ENCODE results near the gene COX20. TPM values are rescaled to one million over a fixed set of nuclear protein-coding genes. Genes with fewer than 3 reads are reported as not detected.
A peak's percentile ranks its signal among the peaks of the same experiment; 100 is the strongest.

COX20 gene
- total and polyA plus RNA-seq, 2 of the 13 experiments (the other 11 are each of a cell fraction or from before 2014, with no cell fraction given), result 34.4 to 95.8 TPM

- TF ChIP-seq SP1 (IDR thresholded peaks at IDR 0.05) (no peak), SP1 (CRISPR knock-in tag; IDR thresholded peaks at IDR 0.05) (no peak), ZNF550 (CRISPR knock-in tag; IDR thresholded peaks at IDR 0.05; ENCODE audit: borderline replicate concordance) (no peak), RAD21 (CRISPR knock-in tag; IDR thresholded peaks at IDR 0.05) (peak; percentile 30), CTCF (CRISPR knock-in tag; IDR thresholded peaks at IDR 0.05) (peak; percentile 89), ARNT (IDR thresholded peaks at IDR 0.05) (no peak), SOX5 (CRISPR knock-in tag; IDR thresholded peaks at IDR 0.05; ENCODE audit: borderline replicate concordance) (0 out of 2 replicates have a peak, but pooled peaks have one; percentile 22), MXI1 (IDR thresholded peaks at IDR 0.05; ENCODE audit: borderline replicate concordance, low read depth, low read length) (0 out of 3 replicates have a peak, but pooled peaks have one; percentile 4), NFKBIZ (CRISPR knock-in tag; IDR thresholded peaks at IDR 0.05) (no peak), ZBTB38 (CRISPR knock-in tag; IDR thresholded peaks at IDR 0.05) (no peak), ZNF713 (CRISPR knock-in tag; IDR thresholded peaks at IDR 0.05) (no peak), SRSF4 (IDR thresholded peaks at IDR 0.05; ENCODE audit: low read depth, low read length, poor library complexity, severe bottlenecking) (no peak), XBP1 (CRISPR knock-in tag; IDR thresholded peaks at IDR 0.05) (no peak), ZNF598 (CRISPR knock-in tag; IDR thresholded peaks at IDR 0.05; ENCODE audit: borderline replicate concordance) (no peak)
- TF ChIP-seq, protein P1, sequence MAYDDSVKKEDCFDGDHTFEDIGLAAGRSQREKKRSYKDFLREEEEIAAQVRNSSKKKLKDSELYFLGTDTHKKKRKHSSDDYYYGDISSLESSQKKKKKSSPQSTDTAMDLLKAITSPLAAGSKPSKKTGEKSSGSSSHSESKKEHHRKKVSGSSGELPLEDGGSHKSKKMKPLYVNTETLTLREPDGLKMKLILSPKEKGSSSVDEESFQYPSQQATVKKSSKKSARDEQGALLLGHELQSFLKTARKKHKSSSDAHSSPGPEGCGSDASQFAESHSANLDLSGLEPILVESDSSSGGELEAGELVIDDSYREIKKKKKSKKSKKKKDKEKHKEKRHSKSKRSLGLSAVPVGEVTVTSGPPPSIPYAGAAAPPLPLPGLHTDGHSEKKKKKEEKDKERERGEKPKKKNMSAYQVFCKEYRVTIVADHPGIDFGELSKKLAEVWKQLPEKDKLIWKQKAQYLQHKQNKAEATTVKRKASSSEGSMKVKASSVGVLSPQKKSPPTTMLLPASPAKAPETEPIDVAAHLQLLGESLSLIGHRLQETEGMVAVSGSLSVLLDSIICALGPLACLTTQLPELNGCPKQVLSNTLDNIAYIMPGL (CRISPR knock-in tag; IDR thresholded peaks at IDR 0.05; ENCODE audit: borderline replicate concordance in 1 of 2, low read depth in 1 of 2), result peak in 1 of 2 experiments; percentile 41; a peak in 2 of 4 replicates
- TF ChIP-seq, protein P2, sequence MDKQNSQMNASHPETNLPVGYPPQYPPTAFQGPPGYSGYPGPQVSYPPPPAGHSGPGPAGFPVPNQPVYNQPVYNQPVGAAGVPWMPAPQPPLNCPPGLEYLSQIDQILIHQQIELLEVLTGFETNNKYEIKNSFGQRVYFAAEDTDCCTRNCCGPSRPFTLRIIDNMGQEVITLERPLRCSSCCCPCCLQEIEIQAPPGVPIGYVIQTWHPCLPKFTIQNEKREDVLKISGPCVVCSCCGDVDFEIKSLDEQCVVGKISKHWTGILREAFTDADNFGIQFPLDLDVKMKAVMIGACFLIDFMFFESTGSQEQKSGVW (CRISPR knock-in tag; IDR thresholded peaks at IDR 0.05; ENCODE audit: borderline replicate concordance), result no peak
- TF ChIP-seq, protein P3, sequence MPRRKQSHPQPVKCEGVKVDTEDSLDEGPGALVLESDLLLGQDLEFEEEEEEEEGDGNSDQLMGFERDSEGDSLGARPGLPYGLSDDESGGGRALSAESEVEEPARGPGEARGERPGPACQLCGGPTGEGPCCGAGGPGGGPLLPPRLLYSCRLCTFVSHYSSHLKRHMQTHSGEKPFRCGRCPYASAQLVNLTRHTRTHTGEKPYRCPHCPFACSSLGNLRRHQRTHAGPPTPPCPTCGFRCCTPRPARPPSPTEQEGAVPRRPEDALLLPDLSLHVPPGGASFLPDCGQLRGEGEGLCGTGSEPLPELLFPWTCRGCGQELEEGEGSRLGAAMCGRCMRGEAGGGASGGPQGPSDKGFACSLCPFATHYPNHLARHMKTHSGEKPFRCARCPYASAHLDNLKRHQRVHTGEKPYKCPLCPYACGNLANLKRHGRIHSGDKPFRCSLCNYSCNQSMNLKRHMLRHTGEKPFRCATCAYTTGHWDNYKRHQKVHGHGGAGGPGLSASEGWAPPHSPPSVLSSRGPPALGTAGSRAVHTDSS (CRISPR knock-in tag; conservative IDR thresholded peaks at IDR 0.05), result no peak
- TF ChIP-seq, protein P4, sequence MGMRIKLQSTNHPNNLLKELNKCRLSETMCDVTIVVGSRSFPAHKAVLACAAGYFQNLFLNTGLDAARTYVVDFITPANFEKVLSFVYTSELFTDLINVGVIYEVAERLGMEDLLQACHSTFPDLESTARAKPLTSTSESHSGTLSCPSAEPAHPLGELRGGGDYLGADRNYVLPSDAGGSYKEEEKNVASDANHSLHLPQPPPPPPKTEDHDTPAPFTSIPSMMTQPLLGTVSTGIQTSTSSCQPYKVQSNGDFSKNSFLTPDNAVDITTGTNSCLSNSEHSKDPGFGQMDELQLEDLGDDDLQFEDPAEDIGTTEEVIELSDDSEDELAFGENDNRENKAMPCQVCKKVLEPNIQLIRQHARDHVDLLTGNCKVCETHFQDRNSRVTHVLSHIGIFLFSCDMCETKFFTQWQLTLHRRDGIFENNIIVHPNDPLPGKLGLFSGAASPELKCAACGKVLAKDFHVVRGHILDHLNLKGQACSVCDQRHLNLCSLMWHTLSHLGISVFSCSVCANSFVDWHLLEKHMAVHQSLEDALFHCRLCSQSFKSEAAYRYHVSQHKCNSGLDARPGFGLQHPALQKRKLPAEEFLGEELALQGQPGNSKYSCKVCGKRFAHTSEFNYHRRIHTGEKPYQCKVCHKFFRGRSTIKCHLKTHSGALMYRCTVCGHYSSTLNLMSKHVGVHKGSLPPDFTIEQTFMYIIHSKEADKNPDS (CRISPR knock-in tag; IDR thresholded peaks at IDR 0.05), result no peak
- TF ChIP-seq, protein P5, sequence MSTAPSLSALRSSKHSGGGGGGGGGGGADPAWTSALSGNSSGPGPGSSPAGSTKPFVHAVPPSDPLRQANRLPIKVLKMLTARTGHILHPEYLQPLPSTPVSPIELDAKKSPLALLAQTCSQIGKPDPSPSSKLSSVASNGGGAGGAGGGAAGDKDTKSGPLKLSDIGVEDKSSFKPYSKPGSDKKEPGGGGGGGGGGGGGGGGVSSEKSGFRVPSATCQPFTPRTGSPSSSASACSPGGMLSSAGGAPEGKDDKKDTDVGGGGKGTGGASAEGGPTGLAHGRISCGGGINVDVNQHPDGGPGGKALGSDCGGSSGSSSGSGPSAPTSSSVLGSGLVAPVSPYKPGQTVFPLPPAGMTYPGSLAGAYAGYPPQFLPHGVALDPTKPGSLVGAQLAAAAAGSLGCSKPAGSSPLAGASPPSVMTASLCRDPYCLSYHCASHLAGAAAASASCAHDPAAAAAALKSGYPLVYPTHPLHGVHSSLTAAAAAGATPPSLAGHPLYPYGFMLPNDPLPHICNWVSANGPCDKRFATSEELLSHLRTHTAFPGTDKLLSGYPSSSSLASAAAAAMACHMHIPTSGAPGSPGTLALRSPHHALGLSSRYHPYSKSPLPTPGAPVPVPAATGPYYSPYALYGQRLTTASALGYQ (CRISPR knock-in tag; IDR thresholded peaks at IDR 0.05), result no peak
These were observed 38.6 kb upstream of the COX20 start (continued) for GRCh38 chr1:244796719-244797406.

All from HepG2 (cell line).